Measurements from ENCODE around the gene TRAF3IP1.

DNA sequence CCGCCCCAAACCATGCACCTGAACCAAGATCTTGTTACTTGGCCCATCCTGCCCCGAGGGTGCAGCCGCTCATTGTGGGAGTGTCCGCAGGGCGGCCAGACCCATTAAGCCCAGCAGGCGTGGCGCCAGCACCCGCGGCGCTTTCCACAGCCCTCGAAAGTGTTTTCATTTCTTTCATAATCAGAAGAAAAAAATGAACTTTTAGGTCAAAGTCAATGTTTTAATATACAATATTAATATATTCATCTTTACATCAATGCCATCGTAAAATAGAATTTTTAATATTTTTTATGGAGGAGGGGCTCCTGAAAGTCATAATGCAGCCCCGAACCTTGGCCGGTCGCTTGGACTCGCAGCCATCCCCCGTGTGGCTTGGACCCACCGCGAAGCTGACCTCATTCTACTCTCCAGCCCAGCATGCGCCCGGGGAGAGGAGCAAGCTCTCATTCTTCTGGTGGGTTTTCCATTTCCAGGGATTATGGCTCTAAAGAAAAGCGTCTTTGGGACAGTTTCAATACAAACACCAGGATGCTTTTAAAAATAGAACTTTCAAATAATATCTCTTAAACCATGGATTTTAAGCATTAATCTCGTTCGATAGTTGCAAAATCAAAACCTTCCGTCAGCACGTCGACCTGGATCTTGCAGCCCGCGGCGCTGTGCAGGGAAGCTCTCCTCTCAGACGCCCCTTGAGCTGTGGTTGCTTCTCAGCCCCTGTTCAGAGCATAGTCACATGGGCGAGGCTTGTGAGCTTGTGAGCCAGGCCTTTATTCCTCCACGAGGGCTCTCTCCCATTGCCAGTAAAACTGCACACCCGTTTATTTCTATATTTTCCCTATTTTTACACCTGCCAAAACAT is 89.3 kb downstream of the TRAF3IP1 start:
- no peak for TF ChIP-seq POLR2A (IDR thresholded peaks at IDR 0.05)
- TF ChIP-seq, protein P1, sequence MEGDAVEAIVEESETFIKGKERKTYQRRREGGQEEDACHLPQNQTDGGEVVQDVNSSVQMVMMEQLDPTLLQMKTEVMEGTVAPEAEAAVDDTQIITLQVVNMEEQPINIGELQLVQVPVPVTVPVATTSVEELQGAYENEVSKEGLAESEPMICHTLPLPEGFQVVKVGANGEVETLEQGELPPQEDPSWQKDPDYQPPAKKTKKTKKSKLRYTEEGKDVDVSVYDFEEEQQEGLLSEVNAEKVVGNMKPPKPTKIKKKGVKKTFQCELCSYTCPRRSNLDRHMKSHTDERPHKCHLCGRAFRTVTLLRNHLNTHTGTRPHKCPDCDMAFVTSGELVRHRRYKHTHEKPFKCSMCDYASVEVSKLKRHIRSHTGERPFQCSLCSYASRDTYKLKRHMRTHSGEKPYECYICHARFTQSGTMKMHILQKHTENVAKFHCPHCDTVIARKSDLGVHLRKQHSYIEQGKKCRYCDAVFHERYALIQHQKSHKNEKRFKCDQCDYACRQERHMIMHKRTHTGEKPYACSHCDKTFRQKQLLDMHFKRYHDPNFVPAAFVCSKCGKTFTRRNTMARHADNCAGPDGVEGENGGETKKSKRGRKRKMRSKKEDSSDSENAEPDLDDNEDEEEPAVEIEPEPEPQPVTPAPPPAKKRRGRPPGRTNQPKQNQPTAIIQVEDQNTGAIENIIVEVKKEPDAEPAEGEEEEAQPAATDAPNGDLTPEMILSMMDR (IDR thresholded peaks at IDR 0.05), result no peak

Measured in body of pancreas (tissue), 4 donors.